HG03159 (cell line): ENCODE data around the gene ZFP62.
A peak's percentile ranks its signal among the peaks of the same experiment; 100 is the strongest.

Source experiments
- ATAC-seq: cut with Tn5 transposase; IDR thresholded peaks from one replicate; pipeline ENCODE4 v1.9.1; 2021; ENCODE audit warnings: mild to moderate bottlenecking, moderate library complexity; ENCODE audit not compliant: unreplicated experiment

The ZFP62 gene

DNA sequence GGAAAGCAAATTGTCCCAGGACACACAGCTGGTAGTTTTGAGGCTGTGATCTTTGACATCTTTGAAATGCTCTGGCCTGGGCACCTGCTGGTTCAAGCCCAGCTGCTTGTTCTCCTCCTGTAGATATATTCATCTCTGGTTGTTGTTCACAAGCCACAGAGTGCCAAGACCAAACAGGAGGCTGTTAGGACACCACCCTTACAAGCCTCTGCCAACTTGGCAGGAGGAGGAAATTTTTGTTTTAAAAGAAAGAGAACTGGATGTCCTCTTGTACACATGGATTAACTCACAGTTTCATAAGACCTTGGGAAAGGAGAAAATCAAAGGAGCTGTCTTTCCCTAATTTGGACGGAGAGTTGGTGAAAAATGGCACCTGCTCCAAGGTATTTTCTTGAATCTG lies 8.5 kb upstream of the ZFP62 start:
- no peak for ATAC-seq

DNA sequence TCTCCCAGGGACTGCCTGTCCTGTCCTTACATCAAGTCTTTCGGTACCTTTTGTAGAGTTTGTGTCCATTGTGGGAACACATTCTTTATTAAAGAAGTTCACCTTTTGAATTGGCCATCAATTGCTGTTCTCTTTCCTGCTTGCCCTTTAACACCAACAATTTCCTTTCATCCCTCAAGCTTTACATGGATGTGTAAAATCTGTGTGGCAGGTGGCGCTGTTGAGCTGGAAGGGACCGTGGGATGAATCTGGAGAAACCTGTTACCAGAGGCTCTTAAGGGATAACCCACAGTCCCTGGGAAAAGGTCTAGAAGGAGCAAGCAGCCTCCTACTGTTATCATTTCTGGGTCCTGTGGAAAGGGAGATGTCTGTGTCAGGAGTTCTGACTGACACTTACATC lies 7.9 kb upstream of the ZFP62 start:
- ATAC-seq, result no peak

DNA sequence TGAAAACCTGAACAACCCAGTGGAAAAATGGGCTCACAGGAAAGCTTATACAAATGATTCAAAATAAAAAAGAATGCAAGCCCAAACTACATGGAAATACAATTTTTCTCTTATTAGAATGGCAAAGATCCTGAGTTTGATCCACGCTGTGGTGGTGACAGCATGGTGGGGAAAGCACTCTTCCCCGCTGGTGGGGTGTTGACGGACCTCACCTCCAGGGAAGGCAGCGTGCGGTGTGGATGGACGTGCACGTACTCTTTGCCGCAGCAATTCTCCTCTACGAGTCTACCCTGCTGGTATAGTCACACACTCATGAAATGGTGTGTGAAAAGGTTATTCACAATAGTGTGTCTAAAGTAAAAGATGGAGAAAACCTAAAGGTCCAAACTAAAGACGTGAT lies 5.9 kb upstream of the ZFP62 start:
- no peak for ATAC-seq

DNA sequence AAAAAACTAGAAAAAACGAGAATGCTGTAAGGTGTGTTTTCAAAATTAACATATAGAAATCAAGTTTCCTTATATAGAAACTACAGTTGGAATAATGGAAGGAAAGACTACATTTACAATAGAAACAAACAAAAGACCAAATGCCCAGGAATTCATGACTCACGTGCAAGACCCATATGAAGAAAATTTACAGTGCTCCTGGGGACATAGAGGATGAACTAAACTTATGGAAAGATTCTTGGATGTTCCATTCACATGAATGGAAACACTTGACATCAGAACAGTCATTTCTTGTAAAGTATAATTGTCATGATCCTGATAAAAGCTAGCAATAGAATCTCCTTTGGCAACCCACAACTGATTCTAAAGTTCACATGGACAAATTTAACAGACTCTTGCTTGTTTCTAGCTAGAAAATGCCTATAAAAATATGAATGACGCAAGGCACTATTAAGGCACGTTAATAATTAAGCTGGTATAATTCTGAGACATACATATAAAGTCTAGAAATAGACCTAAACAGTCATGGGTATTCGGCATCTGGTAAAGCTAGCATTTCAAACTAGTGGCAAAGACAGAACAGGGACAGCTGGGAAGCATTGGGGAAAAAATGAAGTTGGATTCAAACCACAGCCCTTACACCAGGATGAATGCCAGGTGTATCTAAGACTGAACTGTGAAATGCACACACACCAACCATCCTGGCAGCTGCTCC lies 5.1 kb upstream of the ZFP62 start:
- no peak for ATAC-seq

DNA sequence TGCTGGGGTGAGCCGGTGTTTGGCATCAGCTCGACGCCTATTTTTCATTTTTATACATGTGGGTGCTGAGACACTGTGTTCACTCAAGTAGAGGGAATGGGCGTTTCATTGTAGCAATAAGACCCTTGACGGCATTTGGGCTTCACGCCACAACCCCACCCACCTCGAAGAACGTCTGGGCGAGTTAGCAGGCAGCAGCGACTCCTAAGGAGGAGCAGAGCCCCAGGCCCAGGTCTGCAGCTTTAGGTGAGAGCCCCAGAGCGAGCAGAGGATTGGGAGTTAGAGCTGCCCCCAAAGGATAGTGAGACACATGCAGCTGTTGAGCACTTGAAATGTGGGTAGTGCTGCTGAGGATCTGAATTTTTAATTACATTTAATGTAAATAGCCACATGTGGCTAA lies 1.6 kb upstream of the ZFP62 start:
- ATAC-seq, result no peak

- ATAC-seq, result peak; percentile 48
These were observed 696 bp downstream of the ZFP62 start for GRCh38 chr5:180860273-180860886.

- no peak for ATAC-seq
These were observed 2.5 kb downstream of the ZFP62 start for GRCh38 chr5:180858586-180858985.

DNA sequence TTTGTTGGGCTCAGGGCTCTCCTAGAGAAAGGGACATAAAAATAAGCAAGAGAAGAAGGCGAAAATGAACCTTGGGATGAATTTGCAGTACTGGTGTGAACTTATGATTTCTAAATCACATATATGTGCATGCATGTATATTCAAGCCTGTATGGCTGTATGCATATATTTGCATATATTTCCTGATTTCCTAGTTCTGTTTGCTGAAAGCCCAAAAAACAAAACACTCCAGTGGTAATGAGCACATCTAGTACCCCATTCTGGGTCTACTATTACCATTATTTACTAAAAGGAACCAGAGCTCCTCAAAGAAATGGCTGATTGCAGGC lies 7.3 kb downstream of the ZFP62 start:
- ATAC-seq, result no peak

DNA sequence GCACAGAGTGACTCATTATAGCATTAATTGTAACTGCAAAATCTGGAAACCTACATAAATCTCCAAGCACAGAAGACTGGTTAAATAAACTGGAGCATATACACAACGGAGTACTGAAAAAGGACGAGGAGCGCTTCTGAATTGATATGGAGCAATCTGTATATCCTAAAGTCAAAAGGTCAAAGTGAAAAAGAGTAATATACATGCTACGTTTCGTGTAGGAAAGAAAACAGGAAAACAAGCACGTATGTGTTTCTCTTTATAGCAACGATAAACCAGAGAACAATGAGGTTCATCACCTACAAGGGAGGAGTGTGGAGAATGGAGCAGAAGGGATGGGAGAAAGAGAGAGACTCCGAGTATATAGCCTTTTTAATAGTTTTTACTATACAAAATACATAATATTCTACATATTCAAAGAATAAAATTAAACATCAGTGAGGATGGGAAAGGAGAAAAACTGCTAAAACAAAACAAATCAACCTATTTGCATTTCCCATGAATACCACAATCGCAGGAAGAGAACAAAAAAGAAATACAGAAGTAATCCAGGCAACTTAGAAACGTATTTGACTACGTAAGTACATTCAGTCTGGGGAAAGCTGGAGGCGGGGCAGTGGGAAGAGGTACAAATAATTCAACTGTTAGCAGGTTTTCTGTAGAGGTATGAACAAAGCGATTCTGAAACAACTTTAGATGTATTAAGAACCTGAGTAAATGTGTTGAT lies 7.8 kb downstream of the ZFP62 start:
- no peak for ATAC-seq

- no peak for ATAC-seq
These were observed 8.6 kb downstream of the ZFP62 start for GRCh38 chr5:180852495-180852894.

GRCh38 chr5:180850434-180851078 lies 10.5 kb downstream of the ZFP62 start:
- ATAC-seq, result no peak

- no peak for ATAC-seq
These were observed 11.2 kb downstream of the ZFP62 start for GRCh38 chr5:180849827-180850226.

- ATAC-seq, result no peak
These were observed 12.2 kb downstream of the ZFP62 start for GRCh38 chr5:180848878-180849277.

- ATAC-seq, result no peak
These were observed 12.8 kb downstream of the ZFP62 start for GRCh38 chr5:180848265-180848664.

- ATAC-seq, result no peak
These were observed 14.1 kb downstream of the ZFP62 start for GRCh38 chr5:180847026-180847425.

- ATAC-seq, result no peak
These were observed 16.2 kb downstream of the ZFP62 start for GRCh38 chr5:180844858-180845257.

DNA sequence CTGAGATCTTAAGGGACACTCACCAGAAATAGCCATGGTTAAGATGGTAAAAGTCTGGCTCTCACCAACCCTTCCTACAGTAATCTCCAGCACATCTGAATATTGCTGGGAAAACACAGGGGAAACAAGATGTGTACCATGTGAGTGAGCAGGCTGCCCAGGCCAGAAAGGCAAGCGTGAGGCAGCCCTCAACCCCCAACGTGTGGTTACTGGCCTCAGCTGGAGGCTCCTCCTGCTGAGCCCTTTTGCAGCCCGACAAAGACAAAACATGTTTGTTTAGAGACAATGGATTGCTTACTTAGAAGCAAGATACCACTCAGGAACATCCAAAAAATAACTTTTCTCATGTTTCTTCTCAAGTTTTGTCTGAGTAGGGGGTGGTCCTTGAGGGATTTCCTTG lies 16.6 kb downstream of the ZFP62 start:
- no peak for ATAC-seq

- ATAC-seq, result no peak
These were observed 21.1 kb downstream of the ZFP62 start for GRCh38 chr5:180839935-180840334.

DNA sequence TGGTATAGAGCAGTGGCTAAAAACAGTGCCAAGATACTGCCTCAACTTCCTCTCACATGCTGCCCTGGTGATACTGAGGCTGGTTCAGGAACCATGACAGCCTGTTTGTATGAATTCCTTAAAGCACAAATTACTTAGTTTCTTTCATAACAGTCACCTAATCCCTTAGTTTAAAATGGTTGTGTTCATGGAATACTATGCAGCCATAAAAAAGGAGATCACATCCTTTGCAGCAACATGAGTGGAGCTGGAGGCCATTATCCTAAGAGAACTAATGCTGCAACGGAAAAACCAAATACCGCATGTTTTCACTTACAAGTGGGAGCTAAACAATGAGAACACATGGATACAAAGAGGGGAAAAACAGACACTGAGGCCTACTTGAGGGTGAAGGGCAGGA lies 21.8 kb downstream of the ZFP62 start:
- ATAC-seq, result no peak

DNA sequence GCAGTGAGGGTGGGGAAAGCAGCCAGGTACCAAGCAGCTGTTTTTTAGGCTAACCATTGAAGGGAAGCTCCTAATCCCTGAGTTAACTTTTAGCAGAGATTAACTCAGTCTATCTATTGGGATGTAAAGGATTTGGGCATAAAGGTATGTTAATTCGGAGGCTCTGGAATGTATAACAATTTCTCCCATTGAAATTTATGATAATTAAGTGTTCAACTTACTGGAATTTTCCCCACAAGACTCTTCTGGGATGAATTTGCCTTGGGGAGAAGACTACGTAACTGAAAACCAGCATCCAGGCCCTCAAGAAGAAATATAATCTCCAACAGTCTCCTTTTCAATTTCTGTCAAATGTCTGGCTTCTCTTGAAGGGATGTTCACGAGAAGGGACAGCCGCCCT lies 23.6 kb downstream of the ZFP62 start:
- ATAC-seq, result no peak

- peak; percentile 52 for ATAC-seq
These were observed 28.4 kb downstream of the ZFP62 start for GRCh38 chr5:180832638-180833068.
